GM18511 (cell line): Measurements from ENCODE around the gene EDN1.

ENCODE experiments used
- ATAC-seq: cut with Tn5 transposase; IDR thresholded peaks from one replicate; pipeline ENCODE4 v1.9.1; 2021; ENCODE audit warnings: mild to moderate bottlenecking, moderate library complexity; ENCODE audit not compliant: unreplicated experiment

EDN1 gene

GRCh38 chr6:12269110-12269509, 21.1 kb upstream of the EDN1 start:
- ATAC-seq: no peak

GRCh38 chr6:12270551-12271230, 19.5 kb upstream of the EDN1 start:
- no peak for ATAC-seq

- ATAC-seq: no peak
These were observed 18.6 kb upstream of the EDN1 start for GRCh38 chr6:12271594-12271993.

DNA sequence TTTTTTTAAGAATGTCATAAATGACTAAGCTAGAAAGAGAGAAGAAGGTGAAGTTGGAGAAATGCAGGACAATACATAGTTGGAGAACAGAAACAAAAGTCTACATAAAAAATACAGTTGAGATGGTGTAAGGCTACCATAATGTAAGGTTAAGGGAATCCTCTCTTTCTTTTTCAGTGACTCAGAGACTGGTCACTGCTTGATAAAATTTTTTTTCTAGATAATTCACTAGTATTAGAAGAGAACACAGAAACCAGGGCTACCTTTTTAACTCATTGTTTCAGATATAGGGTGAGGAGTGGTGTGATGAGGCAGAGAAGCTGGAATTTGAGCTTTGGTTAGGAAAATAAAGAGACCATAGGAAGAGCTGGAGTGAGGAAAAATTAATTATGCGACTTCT, 18.2 kb upstream of the EDN1 start:
- ATAC-seq: no peak

GRCh38 chr6:12275107-12275506, 15.1 kb upstream of the EDN1 start:
- ATAC-seq: no peak

- ATAC-seq: no peak
These were observed 13.2 kb upstream of the EDN1 start for GRCh38 chr6:12276930-12277315.

DNA sequence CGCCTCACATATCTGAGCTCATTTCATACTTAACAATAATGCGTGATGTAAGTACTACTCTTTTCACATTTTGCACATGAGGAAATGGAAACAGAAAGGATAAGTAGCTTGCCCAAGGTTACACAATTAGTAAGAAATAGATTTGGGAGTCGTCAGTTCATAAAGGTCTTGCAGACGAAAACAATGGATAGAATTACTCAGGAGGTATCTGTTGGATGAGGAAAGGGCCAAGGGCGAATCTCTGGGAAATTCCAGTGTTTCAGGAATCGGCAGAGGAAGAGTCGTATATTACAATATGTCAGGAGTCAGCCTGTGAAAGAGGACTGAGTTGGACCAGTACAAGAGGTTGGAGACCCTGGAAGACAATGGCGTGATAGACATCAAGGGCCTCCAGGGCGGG, 12.8 kb upstream of the EDN1 start:
- no peak for ATAC-seq

DNA sequence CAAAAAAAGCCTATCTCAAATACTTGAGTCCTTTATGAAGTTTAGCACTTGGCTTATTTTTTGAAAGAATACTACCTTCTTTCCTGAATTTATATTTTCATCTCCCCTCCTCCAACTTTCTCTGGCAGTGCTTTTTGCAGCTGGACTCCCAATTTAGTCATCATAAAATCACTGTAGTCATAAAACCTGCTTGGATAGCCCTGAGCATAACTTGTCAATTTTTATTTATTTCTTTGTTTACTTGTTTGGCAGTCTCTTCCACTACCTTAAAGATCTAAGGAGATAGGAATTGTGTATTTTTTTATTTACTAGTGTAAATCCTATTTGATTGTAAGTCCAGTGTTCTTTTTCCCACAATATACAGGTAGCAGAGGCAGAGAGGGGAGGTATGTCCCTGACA, 11.2 kb upstream of the EDN1 start:
- ATAC-seq: no peak

DNA sequence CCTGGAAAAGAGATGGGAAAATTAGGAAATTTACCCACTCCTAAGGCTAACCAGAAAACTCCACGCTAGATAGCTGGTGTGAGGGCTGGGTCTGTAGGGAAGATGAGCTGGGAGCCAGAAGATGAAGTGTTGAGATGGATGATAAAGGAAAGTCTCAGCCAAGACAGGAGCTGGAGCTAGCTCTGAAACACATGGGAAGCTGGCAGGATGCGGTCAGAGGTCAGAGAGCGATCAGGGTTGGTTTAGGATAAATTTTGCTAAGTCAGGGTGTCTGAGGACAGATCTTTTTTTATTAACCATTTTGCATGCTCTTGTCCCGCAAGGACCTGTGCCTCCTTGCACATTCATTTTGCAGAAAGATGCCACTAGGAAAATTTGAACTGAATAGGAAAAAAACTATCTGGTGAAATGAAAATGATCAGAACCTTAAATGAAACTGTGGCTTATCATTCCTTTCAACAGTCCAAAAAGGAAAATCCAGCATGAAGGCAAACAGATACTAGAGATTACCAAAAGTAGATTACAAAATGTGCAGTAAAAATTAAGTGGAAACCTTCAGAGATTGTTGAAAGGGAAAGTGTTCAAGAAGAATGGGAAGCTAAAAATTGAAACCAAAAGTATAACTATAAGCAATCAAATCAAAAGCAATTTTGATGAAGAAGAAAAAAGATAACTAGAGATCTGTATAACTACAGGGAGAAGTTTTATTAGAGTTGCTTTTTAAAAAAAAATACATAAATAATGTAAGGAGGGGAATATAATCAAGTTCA, 10.7 kb upstream of the EDN1 start:
- ATAC-seq: no peak

- no peak for ATAC-seq
These were observed 9.7 kb upstream of the EDN1 start for GRCh38 chr6:12280458-12280857.

DNA sequence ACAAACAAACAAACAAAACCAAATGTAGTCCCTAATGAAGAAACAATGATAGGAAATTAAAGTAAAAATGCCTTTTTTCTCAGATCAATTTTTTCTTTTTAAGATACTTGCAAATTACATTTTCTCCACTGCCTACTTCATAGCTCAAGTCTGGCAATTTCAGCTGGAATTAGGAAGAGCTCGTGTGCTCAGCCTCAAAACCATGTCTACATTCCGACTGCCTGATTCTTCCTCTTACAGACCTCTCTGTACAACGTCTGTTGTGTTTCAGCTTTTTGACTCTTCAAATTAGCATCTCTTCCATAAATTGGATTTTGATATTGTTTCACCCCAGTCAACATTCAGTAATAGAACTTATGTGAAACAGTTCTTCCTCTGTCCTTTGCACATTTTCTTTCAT, 9.3 kb upstream of the EDN1 start:
- no peak for ATAC-seq

DNA sequence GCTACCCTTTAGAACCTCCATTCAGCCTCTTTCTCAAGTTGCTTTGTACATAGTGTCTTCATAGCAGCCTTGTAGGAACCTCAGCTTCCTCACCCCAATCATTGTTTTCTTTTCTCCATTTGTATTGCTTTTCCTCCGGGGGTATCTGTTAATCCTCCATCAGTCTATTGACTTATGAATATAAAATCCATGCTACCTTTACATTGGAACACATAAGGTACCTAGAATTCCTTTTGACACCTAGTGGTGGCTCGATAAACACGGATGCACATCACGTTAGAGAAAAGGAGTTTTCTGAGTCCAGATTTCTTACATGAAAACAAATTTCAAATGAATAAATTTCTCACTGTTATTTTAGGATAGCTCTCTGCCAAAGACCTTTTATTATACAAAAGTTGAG, 6.3 kb upstream of the EDN1 start:
- no peak for ATAC-seq

GRCh38 chr6:12286373-12287110, 3.6 kb upstream of the EDN1 start:
- ATAC-seq: no peak

GRCh38 chr6:12288211-12288618, 1.9 kb upstream of the EDN1 start:
- no peak for ATAC-seq

DNA sequence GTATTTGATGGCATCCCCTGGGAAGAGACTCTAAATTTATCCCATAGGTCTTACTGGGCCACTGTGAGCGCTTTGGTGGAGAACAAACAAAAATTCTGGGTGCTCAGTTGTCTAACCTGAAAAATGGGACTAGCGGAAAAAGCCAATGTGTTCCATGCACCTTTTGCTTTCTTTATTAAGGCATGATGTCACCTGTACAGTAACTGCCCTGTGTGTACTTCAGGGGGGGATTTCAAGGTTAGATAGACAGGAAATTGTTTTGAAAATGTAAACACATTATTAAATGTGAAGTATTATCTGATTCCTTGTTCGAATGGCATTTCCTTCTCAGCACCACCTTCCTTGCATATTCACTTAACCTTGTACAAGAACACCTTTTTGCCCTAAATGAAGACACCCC, 1.2 kb upstream of the EDN1 start:
- no peak for ATAC-seq

DNA sequence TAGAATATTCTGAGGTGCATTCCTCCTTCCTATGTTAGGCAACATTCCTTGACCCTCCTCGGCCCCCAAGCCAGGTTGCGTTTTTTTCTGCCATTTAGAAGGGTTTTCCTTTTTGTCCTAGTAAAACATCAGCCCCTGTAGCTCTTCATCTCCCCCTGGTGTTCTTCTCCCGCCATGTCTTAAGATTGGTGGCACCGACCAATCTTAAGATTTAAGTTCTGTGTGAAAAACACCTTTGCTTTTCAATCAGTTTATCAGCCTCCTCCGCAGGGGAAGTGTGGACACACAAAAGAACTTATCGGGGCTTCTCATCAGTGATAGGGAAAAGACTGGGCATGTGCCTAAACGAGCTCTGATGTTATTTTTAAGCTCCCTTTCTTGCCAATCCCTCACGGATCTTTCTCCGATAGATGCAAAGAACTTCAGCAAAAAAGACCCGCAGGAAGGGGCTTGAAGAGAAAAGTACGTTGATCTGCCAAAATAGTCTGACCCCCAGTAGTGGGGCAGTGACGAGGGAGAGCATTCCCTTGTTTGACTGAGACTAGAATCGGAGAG, 719 bp upstream of the EDN1 start:
- no peak for ATAC-seq

DNA sequence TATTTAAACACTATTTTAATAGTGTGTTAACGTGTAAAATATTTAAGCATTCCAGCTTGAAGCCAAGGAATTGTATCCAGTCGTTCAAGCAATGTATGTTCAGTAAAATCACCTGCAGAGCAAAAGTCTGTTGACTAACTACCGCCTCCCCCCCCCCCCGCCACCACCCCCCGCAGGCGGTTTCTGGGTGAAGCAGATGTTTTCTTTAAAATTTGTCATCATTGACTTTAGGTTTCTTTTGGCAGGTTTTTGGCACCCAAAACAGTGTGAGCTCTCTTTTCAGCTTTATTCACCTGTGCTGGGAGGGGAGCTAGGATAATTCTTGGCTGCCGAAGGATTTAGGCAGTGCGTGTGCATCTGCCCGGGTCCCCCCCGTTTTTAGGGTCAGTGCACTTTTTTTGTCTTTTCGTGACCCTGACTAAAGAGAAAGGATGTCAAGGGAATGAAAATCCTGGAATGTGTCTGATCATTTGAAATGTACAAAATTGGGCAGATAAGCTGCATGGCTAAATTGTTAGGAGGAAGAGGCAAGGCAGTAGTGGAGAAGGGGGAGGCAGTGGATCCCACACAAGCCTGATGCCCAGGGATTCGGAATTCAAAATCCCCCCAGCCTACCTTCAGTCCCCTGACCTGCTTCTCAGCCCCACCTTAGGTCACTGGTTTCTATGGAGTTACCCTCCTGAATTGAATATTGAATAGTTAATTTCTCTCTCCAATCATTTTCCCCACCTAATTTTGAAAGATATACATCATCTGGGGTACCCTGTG, 1.1 kb downstream of the EDN1 start:
- ATAC-seq: no peak

DNA sequence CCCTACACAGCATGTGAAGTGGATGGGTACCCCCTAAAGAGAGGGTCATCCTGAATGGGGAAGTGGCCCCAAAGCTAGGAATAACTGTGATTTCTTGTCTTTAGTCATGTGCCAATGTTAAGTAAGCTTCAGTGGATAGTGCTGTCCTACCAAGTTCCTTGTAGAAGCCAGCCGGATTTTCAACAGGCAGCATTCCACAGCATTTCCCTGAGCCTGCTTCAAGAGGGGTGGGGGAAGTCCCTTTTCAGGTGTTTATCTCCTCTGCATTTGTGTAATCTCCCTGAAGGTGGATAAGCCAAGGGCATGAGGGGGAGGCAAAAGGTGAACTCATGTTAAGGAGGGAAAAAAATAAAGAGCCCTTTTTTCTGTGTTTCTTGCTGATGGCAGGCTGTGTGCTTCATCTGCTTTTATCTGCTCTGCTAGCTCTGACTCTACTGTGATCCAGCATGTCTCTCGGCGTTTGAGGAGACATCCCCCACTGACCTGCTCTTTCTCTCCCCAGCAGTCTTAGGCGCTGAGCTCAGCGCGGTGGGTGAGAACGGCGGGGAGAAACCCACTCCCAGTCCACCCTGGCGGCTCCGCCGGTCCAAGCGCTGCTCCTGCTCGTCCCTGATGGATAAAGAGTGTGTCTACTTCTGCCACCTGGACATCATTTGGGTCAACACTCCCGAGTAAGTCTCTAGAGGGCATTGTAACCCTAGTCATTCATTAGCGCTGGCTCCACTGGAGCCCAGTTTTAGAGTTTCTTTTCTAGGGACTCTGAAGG, 1.9 kb downstream of the EDN1 start:
- ATAC-seq: no peak

GRCh38 chr6:12293235-12293930, 3.2 kb downstream of the EDN1 start:
- ATAC-seq: no peak
